Left ventricle myocardium superior (tissue), 1 donor: Measurements from ENCODE around the gene ZSWIM6. TPM values are rescaled to one million over a fixed set of nuclear protein-coding genes. Genes with fewer than 3 reads are reported as not detected.

ENCODE experiments used
- ATAC-seq: fragments of 200-7000 bp; cut with Tn5 transposase; one replicate; pipeline ENCODE4 v1.9.1; 2020; ENCODE audit warnings: mild to moderate bottlenecking, moderate library complexity
- DNase-seq: peaks from one replicate; pipeline ENCODE4 v3.0.0-alpha.2; 2020
- intact Hi-C: fragments of 100-400 bp; cut with micrococcal nuclease; formaldehyde crosslinking; loops from one replicate; pipeline ENCODE4 v1.11.0; 2022
- total RNA-seq: library from RNA; stranded (reverse); fragmentation: NEBNext Ultra II Directional; extraction: Animal tissue kit (Norgen Biotek cat#: 25700); gene quantifications from one replicate; pipeline ENCODE4 v1.2.1, GENCODE V29; 2021
- donor health status: DM: no; HTN: yes; CAD: no; lungs with severe emphysema.

ZSWIM6 gene
- total RNA-seq, 1 donor from 2014 or later: 8.0 TPM

GRCh38 chr5:61349935-61350334, 17.9 kb downstream of the ZSWIM6 start:
- ATAC-seq: no peak
- intact Hi-C loops: loop anchor here (10.0 kb wide), 1 partner anchor 55 kb away; no protein-coding TSS in a partner anchor

DNA sequence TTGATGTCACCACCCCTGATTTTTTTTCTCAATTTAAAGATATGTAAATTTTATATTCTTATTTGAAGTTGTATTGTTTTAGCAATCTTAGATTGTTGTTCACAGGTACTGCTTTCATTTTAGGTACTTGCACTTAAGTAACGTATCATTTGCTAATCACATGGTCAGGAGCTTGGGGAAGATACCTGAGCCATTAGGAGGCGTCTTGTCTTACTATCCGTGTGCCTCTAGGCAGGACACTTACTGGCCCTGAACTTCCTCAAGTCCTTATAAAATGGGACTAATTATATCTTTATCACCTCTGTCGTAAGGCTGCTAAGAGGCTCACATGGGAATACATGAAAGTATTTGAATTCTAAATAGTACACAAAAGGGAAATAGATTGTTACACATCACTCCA, 18.5 kb downstream of the ZSWIM6 start:
- ATAC-seq (no peak), DNase-seq (no peak)
- intact Hi-C loops: no loop called here

More at GRCh38 chr5:61349935-61350334, 17.9 kb downstream of the ZSWIM6 start:
- DNase-seq: no peak

DNA sequence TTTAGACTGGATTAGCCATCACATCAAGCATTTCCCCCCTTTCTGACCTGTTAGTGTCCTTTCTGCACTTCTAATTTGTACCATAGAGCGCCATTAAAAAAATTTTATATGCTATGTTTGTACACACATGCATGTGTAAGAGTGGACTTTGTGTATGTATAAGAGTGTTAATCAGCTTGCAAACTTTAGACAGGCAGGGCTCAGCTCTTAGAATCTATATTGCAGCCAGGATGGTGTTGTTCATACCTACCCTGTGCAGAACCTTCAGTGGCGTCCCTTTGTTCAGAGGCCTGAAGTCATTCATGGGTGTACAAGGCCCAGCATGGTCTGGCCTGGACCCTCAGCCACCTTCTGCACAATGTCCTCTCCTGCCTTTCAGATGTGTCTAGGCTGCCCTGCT, 19.7 kb downstream of the ZSWIM6 start:
- no peak for ATAC-seq
- intact Hi-C loops: no loop called here

GRCh38 chr5:61352180-61352579, 20.1 kb downstream of the ZSWIM6 start:
- DNase-seq (no peak), ATAC-seq (no peak)
- intact Hi-C loops: no loop called here

More for the DNA sequence above, 19.7 kb downstream of the ZSWIM6 start:
- no peak for DNase-seq

- DNase-seq (no peak), ATAC-seq (peak; percentile 30)
- intact Hi-C loops: no loop called here
Observed at GRCh38 chr5:61352612-61353156, 20.6 kb downstream of the ZSWIM6 start.

DNA sequence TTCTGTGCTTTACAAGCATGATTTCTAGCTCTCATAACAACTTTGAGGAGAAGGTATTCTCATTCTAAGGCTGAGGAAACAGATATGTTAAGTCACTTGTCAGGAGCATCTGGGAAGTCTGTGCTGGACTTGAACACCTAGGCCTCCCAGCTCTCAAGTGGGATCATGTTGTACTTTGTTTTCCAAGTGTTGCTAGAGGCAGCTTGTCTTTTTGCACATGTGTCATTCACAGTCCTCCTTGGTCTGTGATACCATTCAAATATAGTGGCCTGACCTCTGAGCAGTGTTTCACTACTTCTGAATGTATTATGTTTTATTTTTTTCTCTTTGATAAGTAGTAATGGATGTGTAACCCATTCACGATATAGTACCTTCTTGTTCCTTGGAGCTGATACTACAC, 21.2 kb downstream of the ZSWIM6 start:
- DNase-seq: no peak
- ATAC-seq: peak; percentile 84
- intact Hi-C loops: no loop called here

DNA sequence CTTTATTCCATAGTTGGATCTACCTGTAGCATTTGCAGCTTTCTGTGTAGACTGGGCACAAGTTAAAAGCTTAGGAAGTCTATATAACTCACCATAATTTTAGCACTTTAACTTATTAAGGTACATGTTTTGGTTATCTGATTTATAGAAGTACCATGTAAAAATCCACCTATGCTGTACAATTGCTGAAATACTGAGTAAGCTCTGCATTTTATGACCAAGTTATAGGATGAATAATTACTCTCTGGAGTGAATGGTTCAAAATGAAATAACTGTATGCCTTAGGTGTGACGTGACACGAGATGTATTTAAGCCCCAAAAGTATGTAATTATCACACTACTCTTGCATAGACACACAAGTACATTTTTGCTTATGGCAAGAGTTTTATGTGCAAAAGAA, 22.1 kb downstream of the ZSWIM6 start:
- ATAC-seq: no peak
- DNase-seq: no peak
- intact Hi-C loops: no loop called here

GRCh38 chr5:61357745-61358144, 25.7 kb downstream of the ZSWIM6 start:
- intact Hi-C loops: no loop called here
- ATAC-seq: no peak

GRCh38 chr5:61362796-61363368, 30.8 kb downstream of the ZSWIM6 start:
- intact Hi-C loops: no loop called here
- ATAC-seq: peak; percentile 33
- no peak for DNase-seq

More at GRCh38 chr5:61357745-61358144, 25.7 kb downstream of the ZSWIM6 start:
- DNase-seq: no peak

GRCh38 chr5:61363401-61364114, 31.5 kb downstream of the ZSWIM6 start:
- intact Hi-C loops: no loop called here
- DNase-seq: no peak
- ATAC-seq: no peak

DNA sequence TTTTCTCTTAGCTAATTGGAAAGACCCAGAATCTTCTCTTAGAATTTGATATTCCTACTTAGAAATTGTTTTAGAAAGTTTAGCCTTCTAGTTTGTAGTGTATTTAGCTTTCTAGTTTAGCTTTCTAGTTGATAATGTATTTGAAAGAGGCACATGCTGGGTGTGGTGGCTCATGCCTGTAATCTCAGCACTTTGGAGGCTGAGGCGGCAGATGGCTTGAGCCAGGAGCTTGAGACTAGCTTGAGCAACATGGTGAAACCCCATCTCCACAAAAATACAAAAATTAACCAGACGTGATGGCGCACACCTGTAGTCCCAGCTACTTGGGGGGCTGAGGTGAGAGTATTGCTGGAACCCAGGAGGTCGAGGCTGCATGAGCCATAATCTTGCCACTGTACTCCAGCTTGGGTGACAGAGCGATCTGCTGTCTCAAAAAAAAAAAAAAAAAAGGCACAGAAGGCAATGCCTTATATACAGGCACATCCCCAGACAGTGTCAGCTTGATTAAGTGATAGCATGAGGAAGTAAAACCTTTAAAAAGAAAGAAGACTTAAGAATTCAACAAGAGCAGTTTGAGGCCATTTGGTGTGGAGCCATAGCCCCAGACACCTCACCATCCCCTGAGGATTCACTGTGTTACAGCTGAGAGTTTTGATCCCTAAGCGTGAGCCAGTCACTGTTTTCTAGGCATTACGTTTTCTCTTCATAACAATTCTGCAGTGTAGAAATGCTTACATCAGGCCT, 34.6 kb downstream of the ZSWIM6 start:
- ATAC-seq: no peak
- intact Hi-C loops: no loop called here
- no peak for DNase-seq

DNA sequence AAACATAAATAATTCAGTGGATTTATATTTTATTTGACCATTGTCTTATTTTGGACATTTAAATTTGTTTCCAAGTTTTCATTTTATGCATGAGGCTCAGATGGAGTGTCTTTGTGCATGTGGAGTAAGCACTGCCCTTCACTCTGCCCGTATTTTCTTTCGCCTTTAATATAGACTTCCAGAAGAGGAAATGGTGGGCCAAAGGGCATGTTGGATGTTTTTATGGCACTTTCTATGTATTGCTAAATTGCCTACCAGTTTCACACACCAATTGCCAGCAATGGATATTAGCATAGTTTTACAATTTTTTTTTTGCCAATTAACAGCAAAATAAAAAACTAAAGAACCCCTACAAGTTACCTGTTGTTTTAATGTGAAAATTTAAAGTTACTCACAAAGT, 38.4 kb downstream of the ZSWIM6 start:
- intact Hi-C loops: no loop called here
- ATAC-seq: no peak
- no peak for DNase-seq

GRCh38 chr5:61371474-61371873, 39.4 kb downstream of the ZSWIM6 start:
- intact Hi-C loops: no loop called here
- no peak for DNase-seq
- ATAC-seq: no peak

DNA sequence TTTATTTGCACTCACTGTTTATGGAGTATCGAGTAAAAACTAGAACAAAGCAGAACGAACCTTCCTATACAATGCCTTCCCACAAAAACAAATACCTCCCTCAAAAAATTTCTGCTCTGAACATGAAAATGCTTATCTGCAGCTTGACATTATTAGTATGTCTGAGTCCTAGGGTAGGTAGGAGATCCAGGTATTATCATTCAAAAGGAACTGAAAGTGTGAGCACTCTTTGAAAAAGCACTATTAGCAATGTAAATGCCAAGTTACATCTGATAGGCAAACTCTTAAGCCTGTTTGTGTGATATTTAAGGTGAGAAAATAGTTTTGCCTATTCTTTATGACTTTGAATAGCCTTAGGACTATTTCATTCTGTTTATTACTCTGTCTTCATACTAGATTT, 47.6 kb downstream of the ZSWIM6 start:
- intact Hi-C loops: no loop called here
- ATAC-seq (no peak), DNase-seq (no peak)

DNA sequence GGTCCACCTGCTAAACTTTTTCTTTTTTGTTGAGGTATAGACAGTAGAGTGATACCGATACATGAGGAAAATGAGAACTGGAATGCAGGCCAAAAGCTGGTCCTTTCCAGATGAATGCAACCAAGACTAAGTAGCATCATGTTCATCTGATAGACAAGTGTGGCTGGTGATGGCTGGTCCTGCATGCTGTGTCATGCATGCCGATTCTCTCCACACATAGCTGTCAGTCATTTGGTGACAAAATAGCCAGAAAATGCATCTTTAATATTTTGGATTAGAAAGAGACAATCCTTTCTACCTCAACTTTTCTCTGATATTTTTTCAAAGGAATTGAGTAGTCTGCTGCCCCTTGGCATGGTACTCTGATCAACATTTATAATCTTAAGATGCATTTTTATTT, 49.9 kb downstream of the ZSWIM6 start:
- ATAC-seq (no peak), DNase-seq (no peak)
- intact Hi-C loops: no loop called here

DNA sequence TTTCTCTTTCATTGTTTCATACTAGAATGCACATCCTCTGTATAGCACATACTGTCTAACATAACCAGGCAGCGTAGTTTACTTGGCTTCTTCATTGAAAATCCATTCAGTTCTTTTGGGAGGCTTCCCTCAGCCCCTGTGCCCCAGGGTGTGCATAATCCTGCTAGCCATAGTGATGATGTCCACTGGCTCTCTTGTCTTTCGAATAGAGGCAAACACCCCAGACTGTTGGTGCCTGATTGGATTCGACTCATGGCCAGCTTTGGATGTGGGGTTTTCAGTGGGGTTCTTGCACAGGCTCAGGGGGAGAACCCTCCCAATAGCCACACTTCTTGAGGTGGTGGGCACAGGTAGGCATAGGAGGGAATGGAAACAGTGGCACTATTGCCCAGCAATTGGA, 53.6 kb downstream of the ZSWIM6 start:
- no peak for ATAC-seq
- DNase-seq: no peak
- intact Hi-C loops: no loop called here

- intact Hi-C loops: no loop called here
- DNase-seq (no peak), ATAC-seq (no peak)
Observed at GRCh38 chr5:61386045-61386800, 54.2 kb downstream of the ZSWIM6 start.

DNA sequence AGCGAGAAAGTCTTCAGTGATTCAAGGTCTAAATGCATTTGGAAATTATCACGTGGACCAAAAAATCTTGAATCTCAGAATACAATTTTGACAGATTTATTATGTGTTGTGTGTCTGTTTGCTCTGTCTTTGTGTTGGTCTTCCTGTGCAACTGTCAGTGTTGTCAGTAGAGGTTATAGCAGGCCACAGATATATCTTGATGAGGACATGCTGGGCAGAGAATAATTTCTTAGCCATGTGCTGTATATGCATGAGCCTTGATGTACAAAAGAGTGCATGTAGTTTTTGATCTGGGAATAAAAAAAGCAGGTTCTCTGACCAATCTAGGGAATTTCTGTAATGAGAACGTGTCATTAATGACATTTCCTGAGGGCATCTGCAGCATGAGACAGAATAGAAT, 57.6 kb downstream of the ZSWIM6 start:
- intact Hi-C loops: no loop called here
- DNase-seq (no peak), ATAC-seq (no peak)

- intact Hi-C loops: no loop called here
- ATAC-seq: peak; percentile 31
- DNase-seq: no peak
Observed at GRCh38 chr5:61394078-61394704, 62.1 kb downstream of the ZSWIM6 start.
